K562 (cell line): ENCODE results near the gene CYP24A1. TPM values are rescaled to one million over a fixed set of nuclear protein-coding genes. Genes with fewer than 3 reads are reported as not detected.

Experiments used
- HDAC3 ChIP-seq: fragments of 450-650 bp; IDR thresholded peaks from 2 replicates; pipeline ENCODE4 v1.6.1; 2018; ENCODE audit warnings: borderline replicate concordance, mild to moderate bottlenecking, moderate library complexity; ENCODE audit not compliant: partially characterized antibody
- KDM4B ChIP-seq, 2 experiments: fragments of 450-650 bp in 1 of 2; sonication (generic) in 1 of 2; IDR thresholded peaks; 2 replicates each; pipeline ENCODE4 v1.6.1; 2016 to 2017; ENCODE audit warnings: borderline replicate concordance in 2 of 2, antibody characterized with exemption in 1 of 2, low read depth in 1 of 2, mild to moderate bottlenecking in 1 of 2
- LARP7 ChIP-seq: fragments of 450-650 bp; IDR thresholded peaks from 2 replicates; pipeline ENCODE4 v1.6.1; 2016
- MAFK ChIP-seq: IDR thresholded peaks from 2 replicates; pipeline ENCODE4 v1.6.1; 2011; ENCODE audit warnings: low read length, improper control_type of control experiment
- TCF7 ChIP-seq: sonication (generic); IDR thresholded peaks from 2 replicates; pipeline ENCODE4 v1.6.1; 2016; ENCODE audit warnings: antibody characterized with exemption, borderline replicate concordance
- ZNF184 ChIP-seq: sonication (generic); formaldehyde crosslinking; IDR thresholded peaks from 2 replicates; pipeline ENCODE4 v1.5.0; 2020; ENCODE audit warnings: missing genetic modification reagents
- ZNF318 ChIP-seq, 2 experiments: fragments of 450-650 bp; IDR thresholded peaks; 2 replicates each; pipeline ENCODE4 v1.6.1; 2016; ENCODE audit warnings: mild to moderate bottlenecking in 2 of 2, borderline replicate concordance in 1 of 2, low read depth in 1 of 2, moderate library complexity in 1 of 2
- ZNF407 ChIP-seq: fragments of 450-650 bp; IDR thresholded peaks from 2 replicates; pipeline ENCODE4 v1.6.1; 2016; ENCODE audit warnings: low read depth
- polyA plus RNA-seq, 8 experiments: library from polyadenylated mRNA; depleted of rRNA in 4 of 8; stranded (reverse) in 5 of 8; unstranded in 3 of 8; fragments of >200 nt; fragmentation: Nextera tagmentation in 2 of 8; fragmentation: Illumina TruSeq in 1 of 8; extraction: Ambion mirVana in 2 of 8; extraction: Trizol in 1 of 8; gene quantifications; 2 replicates each; pipeline versions ENCODE4 v1.2.1 to v1.2.3, GENCODE V29; 2011 to 2014; ENCODE audit warnings: inconsistent platforms in 1 of 8, missing spikeins in 1 of 8
- total RNA-seq, 7 experiments: library from RNA; depleted of rRNA in 6 of 7; stranded (reverse); fragments of >200 nt in 6 of 7; fragmentation: Illumina TruSeq in 2 of 7; extraction: Trizol in 2 of 7; gene quantifications; 2 replicates each; pipeline versions ENCODE4 v1.2.1 to v1.2.3, GENCODE V29; 2011 to 2021; ENCODE audit warnings: low replicate concordance in 1 of 7

The CYP24A1 gene
- total and polyA plus RNA-seq, 9 of the 15 experiments (the other 6 are each of a cell fraction or from before 2014, with no cell fraction given) = 0.04 TPM; not detected in 8

GRCh38 chr20:54207743-54208547 is 34.2 kb upstream of the CYP24A1 start, which contains the start of gene PFDN4 (continued):
- TF ChIP-seq TCF7 (peak; percentile 91; the same call in 1 of the 2 replicates), ZNF184 (CRISPR knock-in tag) (no peak), HDAC3 (peak; percentile 35), ZNF318 (IDR thresholded peaks at IDR 0.05; ENCODE audit: borderline replicate concordance in 1 of 2, low read depth in 1 of 2) (no peak), ZNF407 (no peak), MAFK (no peak), KDM4B (IDR thresholded peaks at IDR 0.05; ENCODE audit: borderline replicate concordance in 2 of 2, low read depth in 1 of 2) (no peak), LARP7 (no peak)
